Measurements from ENCODE around the gene CNOT4. TPM values are rescaled to one million over a fixed set of nuclear protein-coding genes. Genes with fewer than 3 reads are reported as not detected.

CNOT4 gene
- total RNA-seq = 34.4 TPM

- DNase-seq (ENCODE audit: low spot score) = peak; percentile 97
Observed at GRCh38 chr7:135509839-135510591, at the start of gene CNOT4. CNOT4 (minus strand) TSS chr7:135510102; CDS start chr7:135438331, 71,771 bp downstream.

- no peak for DNase-seq (ENCODE audit: low spot score)
Observed at GRCh38 chr7:135558881-135559280, 49.0 kb upstream of the CNOT4 start.

GRCh38 chr7:135558337-135558767 lies 48.5 kb upstream of the CNOT4 start:
- peak; percentile 56 for DNase-seq (ENCODE audit: low spot score)

GRCh38 chr7:135557455-135558336 lies 47.8 kb upstream of the CNOT4 start, which contains the start of gene NUP205:
NUP205 (plus strand) TSS chr7:135557917; CDS start chr7:135557945, 28 bp downstream.
- peak; percentile 75 for DNase-seq (ENCODE audit: low spot score)

GRCh38 chr7:135553346-135553745 lies 43.4 kb upstream of the CNOT4 start:
- DNase-seq (ENCODE audit: low spot score) = no peak

GRCh38 chr7:135552148-135552547 lies 42.2 kb upstream of the CNOT4 start:
- no peak for DNase-seq (ENCODE audit: low spot score)

- DNase-seq (ENCODE audit: low spot score) = no peak
Observed at GRCh38 chr7:135550196-135550595, 40.3 kb upstream of the CNOT4 start.

GRCh38 chr7:135541029-135541428 lies 31.1 kb upstream of the CNOT4 start:
- DNase-seq (ENCODE audit: low spot score) = no peak

GRCh38 chr7:135539629-135540028 lies 29.7 kb upstream of the CNOT4 start:
- no peak for DNase-seq (ENCODE audit: low spot score)

GRCh38 chr7:135538376-135538775 lies 28.5 kb upstream of the CNOT4 start:
- DNase-seq (ENCODE audit: low spot score) = no peak

- DNase-seq (ENCODE audit: low spot score) = no peak
Observed at GRCh38 chr7:135537905-135538304, 28.0 kb upstream of the CNOT4 start.

- no peak for DNase-seq (ENCODE audit: low spot score)
Observed at GRCh38 chr7:135537453-135537852, 27.6 kb upstream of the CNOT4 start.

- no peak for DNase-seq (ENCODE audit: low spot score)
Observed at GRCh38 chr7:135536150-135536549, 26.2 kb upstream of the CNOT4 start.

- DNase-seq (ENCODE audit: low spot score) = no peak
Observed at GRCh38 chr7:135527025-135527424, 17.1 kb upstream of the CNOT4 start.

- no peak for DNase-seq (ENCODE audit: low spot score)
Observed at GRCh38 chr7:135525426-135525825, 15.5 kb upstream of the CNOT4 start.

GRCh38 chr7:135523146-135523545 lies 13.2 kb upstream of the CNOT4 start:
- no peak for DNase-seq (ENCODE audit: low spot score)

GRCh38 chr7:135522509-135522908 lies 12.6 kb upstream of the CNOT4 start:
- no peak for DNase-seq (ENCODE audit: low spot score)

- no peak for DNase-seq (ENCODE audit: low spot score)
Observed at GRCh38 chr7:135519871-135520270, 10.0 kb upstream of the CNOT4 start.

GRCh38 chr7:135519233-135519688 lies 9.4 kb upstream of the CNOT4 start:
- no peak for DNase-seq (ENCODE audit: low spot score)

- no peak for DNase-seq (ENCODE audit: low spot score)
Observed at GRCh38 chr7:135518748-135519147, 8.8 kb upstream of the CNOT4 start.

GRCh38 chr7:135517060-135517459 lies 7.2 kb upstream of the CNOT4 start:
- no peak for DNase-seq (ENCODE audit: low spot score)

GRCh38 chr7:135514856-135515255 lies 5.0 kb upstream of the CNOT4 start:
- no peak for DNase-seq (ENCODE audit: low spot score)
